GM19239 (cell line): ENCODE data around the gene BAIAP2.

Experiments used
- DNase-seq: peaks from one replicate; pipeline ENCODE4 v3.0.0; 2011; ENCODE audit warnings: low spot score; ENCODE audit not compliant: insufficient read length
- FAIRE-seq: peaks from 2 replicates; lab custom pipeline; 2011; peaks lifted over from hg19 to GRCh38; lab: Jason Lieb, UNC

BAIAP2 gene

DNA sequence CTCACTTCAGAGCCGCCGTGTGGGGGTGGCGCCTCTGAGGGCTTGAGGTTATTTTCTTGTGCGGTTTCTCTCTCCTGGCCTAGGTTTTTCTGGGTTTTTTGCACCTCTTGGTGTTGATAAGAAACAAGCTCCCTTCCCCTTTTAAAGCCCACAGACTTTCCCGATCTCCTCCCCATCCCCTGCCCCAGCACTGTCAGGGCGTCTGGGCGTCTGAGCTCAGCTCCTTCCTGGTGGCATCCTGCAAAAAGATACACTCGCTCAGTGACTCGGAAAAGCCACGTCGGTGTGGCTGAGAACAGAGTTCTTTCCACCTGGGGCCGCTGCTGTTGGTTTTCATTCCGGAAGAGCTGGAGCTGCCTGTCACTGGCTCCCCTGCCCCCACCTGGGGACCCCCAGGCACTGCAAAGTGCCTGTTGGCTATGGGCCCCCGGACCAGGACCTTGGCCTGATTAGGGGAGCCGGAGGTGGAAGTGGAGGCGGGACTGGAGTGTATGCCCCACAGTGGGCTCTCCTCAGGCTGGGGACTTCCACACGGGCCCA is 14.5 kb downstream of the BAIAP2 start:
- DNase-seq (no peak), FAIRE-seq (no peak)

DNA sequence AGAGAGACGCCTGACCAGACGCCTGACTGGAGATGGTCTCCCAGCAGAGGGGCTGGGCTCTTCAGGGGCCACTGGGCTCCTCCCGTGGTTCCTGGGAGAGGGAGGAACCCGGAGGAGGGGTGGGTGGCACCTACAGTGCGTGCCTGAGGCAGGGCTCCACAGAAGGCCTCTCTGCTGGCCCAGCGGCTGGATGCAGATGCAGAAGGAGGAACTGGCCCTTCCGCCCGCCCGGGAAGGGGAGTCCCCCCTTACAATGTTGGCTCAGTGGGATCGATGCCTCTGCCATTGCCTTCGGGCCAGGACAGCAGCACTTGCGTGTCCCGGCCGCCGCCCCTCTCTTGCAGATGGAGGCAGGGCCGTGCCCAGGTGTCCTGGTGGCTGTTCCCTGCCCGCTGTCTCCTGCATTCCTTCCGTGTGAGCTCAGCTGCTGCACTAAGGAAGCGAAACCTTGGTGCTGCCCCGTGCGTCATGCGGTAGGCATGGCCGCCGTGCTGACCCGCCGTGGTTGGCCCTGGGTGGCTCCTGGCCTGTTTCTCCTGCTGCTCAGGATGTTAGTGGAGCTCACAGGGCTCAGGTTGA is 15.1 kb downstream of the BAIAP2 start:
- FAIRE-seq: no peak
- no peak for DNase-seq

DNA sequence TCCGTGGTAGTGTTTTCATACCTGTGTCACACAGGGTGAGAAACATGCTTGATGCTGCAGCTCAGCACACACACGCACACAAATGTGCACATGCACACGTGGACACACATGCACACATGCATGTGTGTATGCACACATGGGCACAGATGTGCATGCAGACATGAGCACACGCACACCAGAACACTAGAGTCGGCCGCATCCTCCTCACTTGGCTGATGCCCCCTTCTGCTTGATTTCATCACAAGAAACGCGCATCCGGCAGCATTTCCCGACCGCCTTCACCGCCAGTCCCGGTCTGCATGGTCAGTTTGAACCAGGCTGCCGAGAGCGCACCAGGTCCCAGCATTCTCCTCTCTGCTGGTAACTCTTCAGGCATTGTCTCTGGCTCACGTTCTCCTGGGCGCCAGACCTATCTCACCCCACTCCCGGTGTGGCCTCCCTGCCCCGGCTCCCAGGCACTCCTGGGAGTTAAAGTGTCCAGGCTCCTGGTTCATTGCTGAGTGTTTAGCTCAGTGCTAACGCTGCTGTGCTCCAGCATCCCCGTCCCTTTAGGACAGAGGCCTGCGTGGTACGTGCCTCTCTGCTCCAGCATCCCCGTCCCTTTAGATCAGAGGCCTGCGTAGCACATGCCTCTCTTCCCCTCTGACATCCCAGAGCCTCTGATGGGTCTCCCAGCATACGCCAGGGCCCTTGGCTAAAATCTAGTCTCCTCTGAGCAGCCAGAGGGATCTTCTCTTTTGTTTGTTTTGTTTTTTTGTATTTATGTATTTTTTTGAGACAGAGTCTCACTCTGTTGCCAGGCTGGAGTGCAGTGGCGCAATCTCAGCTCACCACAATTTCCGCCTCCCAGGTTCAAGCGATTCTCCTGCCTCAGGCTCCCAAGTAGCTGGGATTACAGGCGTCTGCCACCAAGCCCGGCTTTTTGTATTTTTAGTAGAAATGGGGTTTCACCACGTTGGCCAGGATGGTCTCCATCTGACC is 16.0 kb downstream of the BAIAP2 start:
- no peak for FAIRE-seq
- no peak for DNase-seq

DNA sequence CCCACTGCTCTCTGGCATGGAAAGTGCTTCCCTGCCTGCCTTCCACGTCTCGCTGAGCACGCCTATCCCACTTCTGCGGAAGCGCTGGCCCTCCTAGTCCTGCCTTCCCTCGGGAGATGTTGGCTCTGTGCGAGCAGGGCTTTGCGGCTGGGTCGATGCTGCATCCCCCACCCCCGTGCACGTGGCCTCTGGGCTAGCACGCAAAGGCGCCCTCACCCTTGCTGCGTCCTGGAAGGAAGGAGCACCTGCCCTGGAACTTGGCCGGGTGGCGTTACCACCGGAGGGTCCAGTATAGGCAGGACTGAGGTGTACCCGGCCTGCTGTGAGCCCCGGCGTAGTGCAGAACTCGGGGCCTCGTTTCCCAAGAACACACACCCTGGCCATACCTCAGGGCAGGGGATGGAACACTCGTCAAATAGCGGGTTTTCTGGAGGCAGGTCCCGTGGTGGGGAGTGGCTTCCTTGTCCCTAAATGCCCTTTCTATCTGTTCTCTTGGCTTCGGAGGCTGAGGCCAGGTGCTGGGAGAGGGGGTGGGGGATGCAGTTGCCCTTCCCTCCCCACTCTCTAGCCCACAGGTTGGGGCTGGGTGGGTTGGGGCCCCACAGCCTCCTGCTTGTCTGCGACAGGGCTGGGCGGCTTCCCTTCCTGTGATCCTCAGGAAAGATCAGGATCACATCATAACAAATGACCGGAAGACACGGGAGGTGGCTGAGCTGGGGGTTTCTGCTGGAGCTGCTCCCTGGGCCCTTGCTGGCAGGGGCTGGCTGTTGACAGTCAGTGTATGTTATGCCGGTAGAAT is 17.4 kb downstream of the BAIAP2 start:
- DNase-seq (no peak), FAIRE-seq (no peak)

DNA sequence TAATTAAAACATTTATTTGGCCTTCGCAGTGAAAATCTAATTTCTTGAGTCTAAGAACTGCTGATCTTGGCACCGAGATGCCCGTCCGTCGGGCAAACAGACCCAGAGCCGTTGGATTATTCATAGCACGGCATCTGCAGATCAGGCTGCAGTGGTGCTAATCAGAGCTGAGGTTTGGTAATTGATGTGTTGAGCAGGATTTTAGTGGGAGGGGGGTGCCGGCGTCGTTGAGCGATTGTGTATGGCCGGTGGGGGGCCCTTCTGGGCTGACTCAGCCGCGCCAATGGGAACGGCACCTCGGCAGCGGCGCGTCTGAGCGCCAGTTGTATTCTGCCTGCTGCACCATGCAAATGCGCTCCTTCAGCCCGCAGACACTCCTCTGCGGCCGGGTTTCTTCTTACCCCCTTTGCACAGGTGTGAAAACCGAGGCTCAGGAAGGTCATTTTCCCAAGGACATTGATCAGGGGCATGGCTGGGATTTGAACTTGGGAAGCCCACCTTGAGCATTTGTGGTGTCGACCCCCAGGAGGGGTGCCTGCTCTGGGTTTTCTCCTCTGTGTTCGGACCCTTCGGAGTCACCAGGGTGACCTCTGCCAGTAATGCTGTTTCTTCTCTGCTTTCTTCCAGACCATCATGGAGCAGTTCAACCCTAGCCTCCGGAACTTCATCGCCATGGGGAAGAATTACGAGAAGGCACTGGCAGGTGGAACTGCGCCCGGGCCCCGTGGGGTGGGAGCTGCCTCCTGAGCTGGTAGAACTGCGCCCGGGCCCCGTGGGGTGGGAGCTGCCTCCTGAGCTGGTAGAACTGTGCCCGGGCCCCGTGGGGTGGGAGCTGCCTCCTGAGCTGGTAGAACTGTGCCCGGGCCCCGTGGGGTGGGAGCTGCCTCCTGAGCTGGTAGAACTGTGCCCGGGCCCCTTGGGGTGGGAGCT is 18.4 kb downstream of the BAIAP2 start:
- no peak for DNase-seq
- FAIRE-seq: no peak

DNA sequence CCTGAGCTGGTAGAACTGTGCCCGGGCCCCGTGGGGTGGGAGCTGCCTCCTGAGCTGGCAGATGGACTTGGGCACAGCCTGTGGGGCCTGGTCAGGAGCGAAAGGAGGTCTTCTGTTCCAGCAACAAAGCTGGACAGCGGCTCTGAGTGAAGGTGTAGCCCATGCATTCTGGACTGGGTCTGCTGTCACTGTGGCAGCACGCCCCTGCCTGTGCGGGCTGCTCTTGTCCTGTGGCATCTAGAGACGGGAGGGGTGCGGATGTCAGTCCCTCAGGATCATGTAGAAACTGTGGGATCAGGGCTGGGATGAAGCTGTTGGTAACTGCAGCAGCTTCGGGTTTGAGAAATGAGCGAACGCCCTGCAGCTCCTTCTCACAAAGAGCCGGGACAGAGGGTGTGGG is 19.4 kb downstream of the BAIAP2 start:
- no peak for DNase-seq
- FAIRE-seq: no peak

DNA sequence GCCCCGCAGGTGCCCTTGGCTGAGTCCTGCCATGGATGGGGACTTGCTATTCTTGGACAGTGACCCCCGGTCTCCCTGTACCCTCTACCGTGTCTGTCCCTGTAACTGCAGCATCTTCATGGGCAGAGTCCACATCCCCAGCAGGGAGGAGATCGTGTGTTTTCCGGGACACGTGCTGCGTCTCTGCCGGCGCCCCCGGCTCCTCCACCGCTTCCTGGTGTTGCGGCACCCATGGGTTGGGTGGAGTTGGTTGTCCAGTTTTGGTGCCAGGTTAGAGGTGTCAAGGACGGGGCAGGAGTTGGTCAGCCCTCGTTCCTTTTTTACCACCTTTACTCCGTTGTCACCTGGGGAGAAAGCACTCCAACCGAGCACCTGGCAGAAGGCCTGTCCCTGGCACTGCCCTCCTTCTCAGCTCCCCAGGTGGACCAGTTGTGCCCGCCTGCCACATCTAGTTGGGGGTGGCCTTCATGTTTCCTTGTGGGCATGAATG is 20.0 kb downstream of the BAIAP2 start:
- FAIRE-seq (no peak), DNase-seq (no peak)

DNA sequence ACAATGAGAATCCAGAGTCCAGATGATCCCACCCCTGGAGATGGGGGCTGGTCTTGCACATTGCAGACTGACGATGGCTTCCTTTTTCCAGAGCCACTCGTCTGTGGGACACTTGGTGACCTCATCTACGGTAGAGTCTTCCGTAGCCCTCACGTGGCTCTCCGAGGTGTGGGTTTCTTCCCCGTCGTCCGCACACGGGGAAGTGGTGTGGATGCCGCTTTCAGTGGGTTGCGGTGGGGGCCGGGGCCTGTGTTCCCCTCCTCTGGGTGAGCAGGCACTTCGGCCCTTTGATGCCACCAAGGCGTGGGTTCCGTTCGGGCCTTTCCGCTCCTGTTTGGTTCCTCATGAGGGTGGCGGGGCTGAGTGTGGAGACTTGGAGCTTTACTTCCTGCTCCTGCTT is 21.4 kb downstream of the BAIAP2 start:
- DNase-seq (no peak), FAIRE-seq (no peak)

DNA sequence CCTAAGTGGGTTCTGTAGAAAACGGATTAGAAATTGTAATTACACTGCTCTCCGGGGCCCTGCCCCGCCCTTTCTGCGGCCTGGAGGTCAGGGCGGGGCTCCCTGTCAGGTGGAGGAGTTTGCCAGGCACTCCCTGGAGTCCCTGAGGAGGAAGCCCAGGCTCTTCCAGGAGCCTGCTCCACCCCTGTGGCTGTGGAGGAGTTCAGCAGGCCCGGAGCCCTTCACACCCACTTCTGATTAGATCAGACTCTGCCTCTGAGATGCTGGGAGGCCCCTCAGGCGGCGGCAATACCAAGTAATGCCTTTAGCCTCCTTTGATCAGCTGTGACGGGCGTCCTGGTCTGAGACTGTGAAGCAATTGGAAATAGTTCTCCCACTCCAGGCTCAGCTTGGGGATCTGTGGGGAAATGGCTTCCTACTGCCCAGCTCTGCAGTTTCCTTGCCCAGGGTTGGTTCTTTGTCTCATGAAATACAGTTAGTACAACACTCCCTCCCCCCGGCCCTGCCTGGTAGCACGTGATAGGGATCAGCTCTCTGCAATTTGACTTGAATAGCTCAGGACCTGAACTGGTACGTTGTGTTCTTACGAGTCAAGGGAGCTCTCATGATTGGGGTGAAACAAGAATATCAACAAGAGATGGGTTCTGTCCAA is 22.3 kb downstream of the BAIAP2 start:
- FAIRE-seq: no peak
- DNase-seq: no peak

DNA sequence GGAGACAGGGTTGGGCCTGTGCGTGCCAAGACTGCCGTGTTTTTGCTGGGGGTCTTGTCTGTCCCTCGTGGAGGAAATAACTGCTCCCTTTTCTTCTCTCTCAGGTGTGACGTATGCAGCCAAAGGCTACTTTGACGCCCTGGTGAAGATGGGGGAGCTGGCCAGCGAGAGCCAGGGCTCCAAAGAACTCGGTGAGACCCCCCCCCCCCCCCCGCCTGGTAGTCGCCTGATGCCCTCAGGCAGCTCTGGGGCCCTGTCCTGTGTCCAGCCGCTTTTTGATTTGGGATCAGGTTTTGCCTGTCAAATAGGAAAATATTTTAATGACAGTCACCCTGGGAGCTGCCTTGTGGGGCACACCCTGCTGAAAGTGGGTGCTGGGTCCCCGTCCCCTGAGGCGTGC is 22.8 kb downstream of the BAIAP2 start:
- DNase-seq (no peak), FAIRE-seq (no peak)

DNA sequence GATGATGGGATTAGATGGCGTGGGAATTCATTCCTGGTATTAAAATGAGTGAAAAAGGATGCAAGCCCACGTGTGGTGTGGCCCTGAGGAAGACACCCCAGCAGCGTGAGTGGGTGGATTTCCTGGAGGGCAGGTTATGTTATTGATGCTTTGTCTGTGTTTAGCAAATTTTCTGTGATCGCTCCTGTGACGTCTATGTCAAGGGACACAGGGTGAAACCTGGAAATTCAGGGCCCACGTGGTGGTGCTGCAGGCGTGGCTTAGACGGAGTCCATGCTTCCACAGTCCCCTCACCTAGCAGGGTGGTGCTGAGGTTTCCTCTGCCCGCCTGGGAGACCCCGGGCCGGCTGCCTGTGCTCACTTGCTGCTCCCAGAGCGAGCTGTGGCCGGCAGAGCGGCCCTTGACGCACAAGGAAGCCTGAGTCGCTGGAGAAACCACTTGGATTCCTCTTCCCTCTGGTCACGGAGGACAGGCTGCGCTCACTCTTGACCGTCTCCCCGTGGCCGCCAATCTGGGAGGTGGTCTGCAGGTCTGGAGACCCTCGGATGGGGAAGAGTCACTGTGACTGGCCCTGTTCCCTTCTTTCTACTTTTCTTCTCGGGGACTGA is 23.4 kb downstream of the BAIAP2 start:
- FAIRE-seq (no peak), DNase-seq (no peak)

DNA sequence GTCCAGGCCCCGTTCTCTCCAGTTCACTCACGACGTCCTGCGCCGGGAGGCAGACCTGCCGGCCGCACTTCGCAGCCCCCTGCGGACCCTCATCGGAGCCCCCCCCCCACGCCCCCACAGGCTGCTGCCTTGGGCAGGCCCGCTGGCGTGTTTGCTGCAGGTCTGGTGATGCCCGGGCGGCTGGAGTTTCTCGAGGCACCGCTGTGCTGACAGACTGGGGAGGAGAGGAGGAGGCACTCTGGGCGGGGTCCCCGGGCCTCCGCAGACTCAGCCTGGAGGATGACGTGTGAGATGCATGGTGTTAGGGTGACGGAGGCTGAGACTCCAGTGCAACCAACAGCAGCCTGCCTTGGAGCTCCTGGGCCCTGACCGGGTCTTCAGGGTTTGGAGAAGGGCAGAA is 24.1 kb downstream of the BAIAP2 start:
- DNase-seq (no peak), FAIRE-seq (no peak)

DNA sequence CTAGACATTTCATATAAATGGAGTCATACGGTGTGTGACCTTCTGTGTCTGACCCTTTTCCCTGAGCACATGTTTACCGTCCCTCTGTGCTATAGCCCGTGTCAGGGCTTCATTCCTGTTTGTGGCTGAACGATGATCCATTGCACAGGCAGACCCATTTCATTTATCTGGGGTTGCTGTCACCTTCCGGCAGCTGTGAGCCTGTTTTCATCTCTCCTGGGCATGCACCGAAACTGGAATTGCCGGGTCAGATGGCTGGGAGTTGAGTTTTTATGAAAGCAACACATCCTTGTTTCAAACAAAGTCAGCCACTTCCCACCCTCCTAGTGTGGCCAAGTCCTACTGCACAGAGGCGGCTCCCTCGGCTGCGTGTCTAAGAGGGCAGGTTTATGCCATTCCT is 25.5 kb downstream of the BAIAP2 start:
- no peak for FAIRE-seq
- DNase-seq: no peak

DNA sequence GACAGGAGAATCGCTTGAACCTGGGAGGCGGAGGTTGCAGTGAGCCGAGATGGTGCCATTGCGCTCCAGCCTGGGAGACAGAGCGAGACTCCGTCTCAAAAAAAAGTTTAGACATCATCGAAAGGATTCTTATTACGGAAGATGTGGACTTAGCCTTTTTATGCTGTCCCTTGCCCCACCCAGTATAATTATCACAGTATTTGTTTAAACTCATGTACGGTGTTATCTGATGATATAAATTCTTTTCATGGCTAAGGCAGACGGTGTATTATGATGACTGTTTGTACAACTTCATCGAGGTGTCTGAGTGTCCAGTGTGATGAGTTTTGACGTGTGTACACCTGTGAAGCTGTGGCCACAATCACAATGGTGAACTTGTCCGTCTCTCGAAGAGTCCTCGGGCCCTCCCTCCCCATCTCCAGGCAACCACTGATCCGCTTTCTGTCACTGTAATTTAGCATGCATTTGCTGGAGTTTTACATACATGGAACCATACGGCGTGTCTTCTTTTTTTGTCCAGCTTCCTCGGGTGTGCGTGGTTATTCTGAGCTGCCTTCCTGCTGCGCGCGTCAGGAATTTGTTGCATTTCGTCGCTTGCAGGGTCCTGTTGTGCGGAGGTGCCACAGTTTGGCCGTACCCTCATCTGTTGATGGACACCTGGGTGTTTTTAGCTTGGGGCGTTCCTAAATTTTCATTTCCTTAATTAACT is 26.2 kb downstream of the BAIAP2 start:
- no peak for DNase-seq
- no peak for FAIRE-seq

DNA sequence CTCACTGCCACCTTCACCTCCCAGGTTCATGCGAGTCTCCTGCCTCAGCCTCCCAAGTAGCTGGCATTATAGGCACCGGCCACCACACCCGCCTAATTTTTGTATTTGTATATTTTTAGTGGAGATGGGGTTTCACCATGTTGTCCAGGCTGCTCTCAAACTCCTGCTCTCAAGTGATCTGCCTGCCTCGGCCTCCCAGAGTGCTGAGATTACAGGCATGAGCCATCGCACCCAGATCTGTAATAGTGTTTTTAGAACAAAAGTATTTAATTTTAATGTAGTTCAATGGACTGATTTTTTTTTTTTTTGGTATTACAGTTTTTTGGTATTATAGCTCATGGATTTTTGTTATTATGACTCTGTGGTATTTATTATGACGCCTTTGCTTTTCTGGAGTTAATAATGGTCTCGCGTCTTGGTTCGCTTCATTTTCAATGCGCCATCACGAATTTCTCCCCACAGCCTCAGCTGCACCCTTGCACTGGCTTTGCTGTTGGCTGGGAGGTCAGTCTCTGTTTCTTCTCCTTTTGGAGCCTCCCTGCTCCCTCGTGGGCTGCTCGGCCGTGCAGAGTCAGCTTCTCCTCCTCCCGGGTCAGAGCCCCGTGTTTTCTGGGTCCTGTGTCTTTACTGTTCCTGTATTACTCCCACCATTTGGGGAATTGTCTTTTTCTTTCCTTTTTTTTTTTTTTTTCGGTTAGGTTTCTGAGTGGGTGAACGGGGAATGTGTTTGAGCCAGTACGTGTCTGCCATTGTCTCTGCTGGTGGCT is 27.2 kb downstream of the BAIAP2 start:
- FAIRE-seq: no peak

DNA sequence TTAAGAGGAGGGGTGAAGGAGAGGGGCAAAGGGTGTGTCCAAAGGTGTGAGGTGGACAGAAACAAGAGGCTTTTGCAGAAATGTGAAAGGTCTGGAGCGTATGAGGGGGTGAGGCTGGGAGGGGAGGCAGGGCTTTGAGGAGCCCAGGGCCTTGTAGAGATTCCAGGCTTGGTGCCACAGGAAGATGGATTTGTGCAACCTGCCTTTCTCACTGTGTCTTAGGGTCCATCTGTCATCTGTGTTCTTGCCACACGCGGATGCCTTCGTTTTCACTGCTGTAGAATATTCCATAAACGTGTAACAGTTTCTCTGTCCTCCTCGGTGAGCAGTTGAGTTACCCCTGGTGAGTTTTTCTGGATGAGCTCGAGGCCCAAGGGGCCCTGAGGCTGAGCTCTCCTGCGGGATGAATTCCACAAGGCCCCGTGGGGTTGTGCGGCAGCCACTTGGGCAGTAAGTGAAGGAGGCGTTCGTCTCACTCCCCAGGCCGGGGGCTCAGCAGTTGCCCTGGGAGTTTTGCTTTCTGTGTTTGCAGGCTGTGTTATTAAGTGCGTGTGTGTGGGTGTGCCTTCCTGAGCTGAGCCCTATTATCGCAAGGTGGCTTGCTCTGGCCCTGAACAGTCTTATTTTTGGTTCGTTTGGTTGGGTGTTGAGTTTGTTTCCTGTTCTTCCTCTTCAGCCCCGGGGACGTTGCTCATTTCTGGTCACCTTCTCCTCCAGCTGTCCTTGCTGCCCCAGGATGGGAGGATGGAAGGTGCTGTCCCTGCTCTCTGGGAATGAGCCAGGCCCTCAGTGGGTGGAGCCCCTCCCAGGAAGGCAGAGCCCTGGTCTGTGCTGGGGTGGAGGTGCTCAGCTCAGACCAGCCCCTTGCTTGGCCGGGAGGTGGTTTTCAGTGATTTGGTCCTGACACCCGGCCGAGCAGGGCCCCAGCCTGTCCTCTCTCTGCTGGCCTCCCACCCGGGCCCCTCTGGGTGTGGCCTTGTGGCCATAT is 28.4 kb downstream of the BAIAP2 start:
- no peak for FAIRE-seq
- DNase-seq: no peak

More for the DNA sequence above, 27.2 kb downstream of the BAIAP2 start:
- DNase-seq: no peak
